Body of pancreas (tissue), 4 donors: ENCODE measurements around the gene SLC16A5.

ENCODE experiments used
- POLR2A ChIP-seq, 3 donors: fragments of 450-650 bp; IDR thresholded peaks; one replicate each; pipeline ENCODE4 v1.6.1; 2016; ENCODE audit warnings: antibody characterized with exemption in 3 of 3, mild to moderate bottlenecking in 2 of 3
- TF ChIP-seq, protein P1 (sequence below), 7 experiments: fragments of 450-650 bp in 4 of 7; fragments of 200-600 bp in 3 of 7; sonication (generic) in 3 of 7; IDR thresholded peaks; one replicate each; pipeline ENCODE4 v1.5.1; 2016 to 2019; ENCODE audit warnings: antibody characterized with exemption in 7 of 7

- TF ChIP-seq, protein P1, sequence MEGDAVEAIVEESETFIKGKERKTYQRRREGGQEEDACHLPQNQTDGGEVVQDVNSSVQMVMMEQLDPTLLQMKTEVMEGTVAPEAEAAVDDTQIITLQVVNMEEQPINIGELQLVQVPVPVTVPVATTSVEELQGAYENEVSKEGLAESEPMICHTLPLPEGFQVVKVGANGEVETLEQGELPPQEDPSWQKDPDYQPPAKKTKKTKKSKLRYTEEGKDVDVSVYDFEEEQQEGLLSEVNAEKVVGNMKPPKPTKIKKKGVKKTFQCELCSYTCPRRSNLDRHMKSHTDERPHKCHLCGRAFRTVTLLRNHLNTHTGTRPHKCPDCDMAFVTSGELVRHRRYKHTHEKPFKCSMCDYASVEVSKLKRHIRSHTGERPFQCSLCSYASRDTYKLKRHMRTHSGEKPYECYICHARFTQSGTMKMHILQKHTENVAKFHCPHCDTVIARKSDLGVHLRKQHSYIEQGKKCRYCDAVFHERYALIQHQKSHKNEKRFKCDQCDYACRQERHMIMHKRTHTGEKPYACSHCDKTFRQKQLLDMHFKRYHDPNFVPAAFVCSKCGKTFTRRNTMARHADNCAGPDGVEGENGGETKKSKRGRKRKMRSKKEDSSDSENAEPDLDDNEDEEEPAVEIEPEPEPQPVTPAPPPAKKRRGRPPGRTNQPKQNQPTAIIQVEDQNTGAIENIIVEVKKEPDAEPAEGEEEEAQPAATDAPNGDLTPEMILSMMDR (IDR thresholded peaks at IDR 0.05) = no peak
- no peak for TF ChIP-seq POLR2A (IDR thresholded peaks at IDR 0.05)
These were observed 3.4 kb downstream of the SLC16A5 start for GRCh38 chr17:75090871-75091854.
